ENCODE data around the gene NCCRP1. TPM values are rescaled to one million over a fixed set of nuclear protein-coding genes. Genes with fewer than 3 reads are reported as not detected.

The NCCRP1 gene
- total RNA-seq, 1 donor from 2014 or later = not detected

DNA sequence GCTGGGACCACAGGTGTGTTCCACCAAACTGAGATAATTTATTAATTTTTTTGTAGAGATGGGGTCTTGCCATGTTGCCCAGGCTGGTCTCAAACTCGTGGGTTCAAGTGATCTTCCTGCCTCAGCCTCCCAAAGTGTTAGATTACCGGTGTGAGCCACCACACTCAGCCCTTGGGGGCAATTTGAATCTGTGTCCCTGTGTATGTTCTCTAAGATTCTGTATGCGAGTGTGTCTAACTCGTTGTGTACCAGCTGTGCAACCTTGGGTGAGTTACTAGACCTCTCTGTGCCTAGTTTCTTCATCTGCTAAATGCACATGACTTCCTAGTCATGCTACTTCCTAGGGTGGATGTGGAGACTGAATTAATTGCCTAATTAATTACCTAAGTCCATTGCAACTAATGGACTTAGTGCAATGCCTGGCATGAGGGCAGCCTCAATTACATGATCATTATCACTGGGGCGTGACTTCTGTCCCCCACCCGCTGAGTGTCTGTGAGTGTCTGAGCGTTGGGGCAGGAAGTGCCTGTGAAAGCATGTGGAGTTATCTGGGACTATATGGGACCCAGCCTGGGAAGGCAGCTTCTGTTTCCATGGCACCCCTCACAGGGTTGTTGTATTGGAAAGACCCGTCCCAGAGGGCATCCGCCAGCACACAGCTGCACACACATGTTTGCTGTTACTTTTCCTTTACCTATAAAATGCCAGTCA lies 1.8 kb upstream of the NCCRP1 start:
- Mint-ChIP-seq H3K36me3 (ENCODE audit: low read depth) (no peaks in the 10 kb centered on the region), H3K4me3 (ENCODE audit: low read depth) (no peak overlapping the region), H3K4me1 (ENCODE audit: low read depth) (peaks cover 5% of the 10 kb centered on the region), H3K27ac (no peak overlapping the region), H3K9me3 (no peaks in the 10 kb centered on the region), H3K27me3 (ENCODE audit: low read depth) (peaks cover 41% of the 10 kb centered on the region)
- no peak for DNase-seq (ENCODE audit: low spot score)
- intact Hi-C loops (cut with micrococcal nuclease) = no loop called here

GRCh38 chr19:39195755-39196154 lies 1.0 kb upstream of the NCCRP1 start:
- DNase-seq (ENCODE audit: low spot score) = no peak
- H3K4me1 Mint-ChIP-seq (ENCODE audit: low read depth) = peaks cover 5% of the 10 kb centered on the region
- no peaks in the 10 kb centered on the region for H3K9me3 Mint-ChIP-seq
- intact Hi-C loops (cut with micrococcal nuclease) = no loop called here
- H3K27me3 Mint-ChIP-seq (ENCODE audit: low read depth) = peaks cover 46% of the 10 kb centered on the region
- no peak overlapping the region for H3K4me3 Mint-ChIP-seq (ENCODE audit: low read depth)
- H3K36me3 Mint-ChIP-seq (ENCODE audit: low read depth) = no peaks in the 10 kb centered on the region
- no peak overlapping the region for H3K27ac Mint-ChIP-seq

DNA sequence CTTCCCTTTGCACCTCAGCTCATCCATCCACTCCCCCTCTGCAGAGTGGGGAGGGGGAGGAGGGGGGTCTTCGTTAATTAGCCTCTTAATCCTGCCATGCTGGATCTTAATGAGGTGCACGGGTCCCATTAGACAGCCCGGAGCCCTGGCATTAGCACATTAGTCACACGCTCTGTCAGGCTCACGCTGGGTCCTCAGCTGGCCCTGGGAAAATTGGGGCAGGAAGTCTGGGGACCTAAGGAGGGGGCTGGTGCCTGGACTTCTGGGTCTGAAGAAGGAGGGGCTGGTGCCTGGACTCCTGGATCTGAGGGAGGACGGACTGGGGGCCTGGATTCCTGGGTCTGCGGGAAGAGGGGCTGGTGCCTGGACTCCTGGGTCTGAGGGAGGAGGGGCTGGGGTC lies 444 bp upstream of the NCCRP1 start:
- intact Hi-C loops (cut with micrococcal nuclease) = no loop called here
- peaks cover 48% of the 10 kb centered on the region for H3K27me3 Mint-ChIP-seq (ENCODE audit: low read depth)
- no peak for DNase-seq (ENCODE audit: low spot score)

DNA sequence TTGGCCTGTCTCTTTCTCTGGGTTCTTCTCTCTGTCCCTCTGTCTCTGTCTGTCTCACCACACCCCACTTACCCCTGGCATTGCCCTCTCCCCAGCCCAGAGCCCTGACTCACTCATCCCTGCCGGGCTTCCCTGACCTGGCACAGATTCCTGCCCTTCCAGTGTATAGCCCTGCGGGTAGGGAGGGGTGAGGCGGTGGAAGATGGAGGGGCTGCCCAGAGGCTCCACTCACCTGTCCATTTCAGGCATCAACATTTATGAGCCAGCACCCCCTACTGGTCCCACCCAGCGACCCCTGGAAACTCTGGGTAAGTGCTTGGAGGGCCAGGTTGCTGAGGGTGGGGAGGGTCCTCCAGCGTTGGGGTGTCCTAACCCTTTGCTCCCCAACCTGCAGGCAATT lies 1.0 kb downstream of the NCCRP1 start:
- H3K4me1 Mint-ChIP-seq (ENCODE audit: low read depth) = peaks cover 5% of the 10 kb centered on the region
- H3K27ac Mint-ChIP-seq = no peak overlapping the region
- H3K27me3 Mint-ChIP-seq (ENCODE audit: low read depth) = peaks cover 54% of the 10 kb centered on the region
- no peak for DNase-seq (ENCODE audit: low spot score)
- H3K9me3 Mint-ChIP-seq = no peaks in the 10 kb centered on the region
- H3K4me3 Mint-ChIP-seq (ENCODE audit: low read depth) = no peak overlapping the region
- intact Hi-C loops (cut with micrococcal nuclease) = no loop called here
- H3K36me3 Mint-ChIP-seq (ENCODE audit: low read depth) = no peaks in the 10 kb centered on the region

More for the DNA sequence above, 444 bp upstream of the NCCRP1 start:
- H3K9me3 Mint-ChIP-seq = no peaks in the 10 kb centered on the region
- H3K4me1 Mint-ChIP-seq (ENCODE audit: low read depth) = peaks cover 5% of the 10 kb centered on the region
- no peaks in the 10 kb centered on the region for H3K36me3 Mint-ChIP-seq (ENCODE audit: low read depth)
- no peak overlapping the region for H3K27ac Mint-ChIP-seq
- no peak overlapping the region for H3K4me3 Mint-ChIP-seq (ENCODE audit: low read depth)

DNA sequence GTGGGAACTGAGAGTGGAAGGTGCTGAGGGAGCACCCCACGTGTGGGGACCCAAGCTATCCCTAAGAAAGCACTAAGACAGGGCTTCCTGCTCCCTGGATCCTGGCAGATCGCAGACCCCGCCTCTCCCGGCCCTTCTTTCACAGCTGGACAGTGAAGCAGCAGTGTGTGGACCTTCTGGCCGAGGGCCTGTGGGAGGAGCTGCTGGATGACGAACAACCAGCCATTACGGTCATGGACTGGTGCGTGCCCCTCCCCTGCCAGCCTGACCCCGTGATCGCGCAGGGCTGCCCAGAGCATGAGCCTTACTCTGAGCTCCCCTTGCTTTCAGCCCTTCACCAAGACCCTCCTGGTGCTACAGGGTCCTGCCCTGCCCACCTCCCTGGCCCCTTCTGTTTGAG lies 2.3 kb downstream of the NCCRP1 start:
- intact Hi-C loops (cut with micrococcal nuclease) = no loop called here
- H3K4me3 Mint-ChIP-seq (ENCODE audit: low read depth) = no peak overlapping the region
- H3K4me1 Mint-ChIP-seq (ENCODE audit: low read depth) = peaks cover 5% of the 10 kb centered on the region
- H3K27me3 Mint-ChIP-seq (ENCODE audit: low read depth) = peaks cover 64% of the 10 kb centered on the region
- no peaks in the 10 kb centered on the region for H3K9me3 Mint-ChIP-seq
- no peak for DNase-seq (ENCODE audit: low spot score)
- H3K36me3 Mint-ChIP-seq (ENCODE audit: low read depth) = no peaks in the 10 kb centered on the region
- no peak overlapping the region for H3K27ac Mint-ChIP-seq

DNA sequence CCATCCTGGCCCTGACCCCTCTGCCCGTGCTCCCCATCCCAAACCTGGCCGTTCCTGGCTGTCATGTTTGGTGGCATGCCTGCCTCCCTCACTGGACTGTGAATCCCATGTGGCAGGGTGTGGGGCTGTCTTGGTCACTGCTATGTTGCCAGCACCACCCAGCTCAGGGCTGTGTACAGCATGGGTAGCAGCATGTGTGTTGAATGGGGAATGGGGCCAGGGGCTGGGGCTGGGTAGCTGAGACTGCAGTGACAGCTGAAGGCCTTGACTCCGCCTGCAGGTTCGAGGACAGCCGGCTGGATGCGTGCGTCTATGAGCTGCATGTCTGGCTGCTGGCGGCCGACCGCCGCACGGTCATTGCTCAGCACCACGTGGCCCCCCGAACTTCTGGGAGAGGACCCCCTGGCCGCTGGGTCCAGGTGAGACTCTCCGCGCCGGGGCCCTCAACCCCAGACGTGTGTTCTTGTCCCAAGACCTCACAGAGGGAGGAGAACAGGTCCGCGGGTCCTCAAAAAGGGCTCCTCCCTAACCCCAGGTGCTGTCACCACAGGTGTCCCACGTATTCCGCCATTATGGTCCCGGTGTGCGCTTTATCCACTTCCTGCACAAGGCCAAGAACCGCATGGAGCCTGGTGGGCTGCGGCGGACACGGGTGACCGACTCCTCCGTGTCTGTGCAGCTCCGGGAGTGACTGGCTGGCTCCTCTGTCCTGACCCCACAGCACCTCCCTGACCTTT lies 3.5 kb downstream of the NCCRP1 start:
- intact Hi-C loops (cut with micrococcal nuclease) = no loop called here
- Mint-ChIP-seq H3K27ac (no peak overlapping the region), H3K4me3 (ENCODE audit: low read depth) (no peak overlapping the region)

GRCh38 chr19:39200803-39201115 lies 4.0 kb downstream of the NCCRP1 start:
- H3K27ac Mint-ChIP-seq = no peak overlapping the region

More for the DNA sequence above, 3.5 kb downstream of the NCCRP1 start:
- H3K4me1 Mint-ChIP-seq (ENCODE audit: low read depth) = peaks cover 5% of the 10 kb centered on the region
- no peaks in the 10 kb centered on the region for H3K36me3 Mint-ChIP-seq (ENCODE audit: low read depth)
- no peaks in the 10 kb centered on the region for H3K9me3 Mint-ChIP-seq
- no peak for DNase-seq (ENCODE audit: low spot score)
- H3K27me3 Mint-ChIP-seq (ENCODE audit: low read depth) = peaks cover 67% of the 10 kb centered on the region

GRCh38 chr19:39202998-39203355 lies 6.2 kb downstream of the NCCRP1 start:
- Mint-ChIP-seq H3K4me1 (ENCODE audit: low read depth) (no peaks in the 10 kb centered on the region), H3K27ac (no peak overlapping the region), H3K27me3 (ENCODE audit: low read depth) (peaks cover 53% of the 10 kb centered on the region), H3K36me3 (ENCODE audit: low read depth) (no peaks in the 10 kb centered on the region), H3K9me3 (no peaks in the 10 kb centered on the region), H3K4me3 (ENCODE audit: low read depth) (no peak overlapping the region)
- DNase-seq (ENCODE audit: low spot score) = no peak
- intact Hi-C loops (cut with micrococcal nuclease) = no loop called here

More at GRCh38 chr19:39200803-39201115, 4.0 kb downstream of the NCCRP1 start:
- Mint-ChIP-seq H3K27me3 (ENCODE audit: low read depth) (peaks cover 67% of the 10 kb centered on the region), H3K36me3 (ENCODE audit: low read depth) (no peaks in the 10 kb centered on the region), H3K4me3 (ENCODE audit: low read depth) (no peak overlapping the region), H3K4me1 (ENCODE audit: low read depth) (peaks cover 5% of the 10 kb centered on the region), H3K9me3 (no peaks in the 10 kb centered on the region)
- no peak for DNase-seq (ENCODE audit: low spot score)
- intact Hi-C loops (cut with micrococcal nuclease) = no loop called here

GRCh38 chr19:39203372-39204341 lies 6.9 kb downstream of the NCCRP1 start, which contains the start of gene SYCN:
SYCN (minus strand) TSS chr19:39204263; CDS start chr19:39204254, 9 bp downstream.
- intact Hi-C loops (cut with micrococcal nuclease) = no loop called here
- Mint-ChIP-seq H3K36me3 (ENCODE audit: low read depth) (no peaks in the 10 kb centered on the region), H3K27ac (no peak within 1 kb of the TSS), H3K4me1 (ENCODE audit: low read depth) (no peaks in the 10 kb centered on the region), H3K27me3 (ENCODE audit: low read depth) (peaks cover 46% of the 10 kb centered on the region), H3K9me3 (no peaks in the 10 kb centered on the region), H3K4me3 (ENCODE audit: low read depth) (no peak within 1 kb of the TSS)
- no peak for DNase-seq (ENCODE audit: low spot score)

- no peak overlapping the region for H3K4me3 Mint-ChIP-seq (ENCODE audit: low read depth)
- H3K4me1 Mint-ChIP-seq (ENCODE audit: low read depth) = no peaks in the 10 kb centered on the region
- DNase-seq (ENCODE audit: low spot score) = no peak
- H3K9me3 Mint-ChIP-seq = no peaks in the 10 kb centered on the region
- no peak overlapping the region for H3K27ac Mint-ChIP-seq
- intact Hi-C loops (cut with micrococcal nuclease) = no loop called here
- H3K27me3 Mint-ChIP-seq (ENCODE audit: low read depth) = peaks cover 37% of the 10 kb centered on the region
- no peaks in the 10 kb centered on the region for H3K36me3 Mint-ChIP-seq (ENCODE audit: low read depth)
Observed at GRCh38 chr19:39205449-39205764, 8.6 kb downstream of the NCCRP1 start.

GRCh38 chr19:39206122-39206521 lies 9.4 kb downstream of the NCCRP1 start:
- Mint-ChIP-seq H3K27me3 (ENCODE audit: low read depth) (peaks cover 31% of the 10 kb centered on the region), H3K36me3 (ENCODE audit: low read depth) (no peaks in the 10 kb centered on the region), H3K9me3 (no peaks in the 10 kb centered on the region), H3K4me3 (ENCODE audit: low read depth) (no peak overlapping the region), H3K4me1 (ENCODE audit: low read depth) (no peaks in the 10 kb centered on the region), H3K27ac (no peak overlapping the region)
- no peak for DNase-seq (ENCODE audit: low spot score)
- intact Hi-C loops (cut with micrococcal nuclease) = no loop called here

GRCh38 chr19:39207293-39207836 lies 10.6 kb downstream of the NCCRP1 start:
- intact Hi-C loops (cut with micrococcal nuclease) = no loop called here
- Mint-ChIP-seq H3K4me3 (ENCODE audit: low read depth) (no peak overlapping the region), H3K36me3 (ENCODE audit: low read depth) (no peaks in the 10 kb centered on the region), H3K4me1 (ENCODE audit: low read depth) (no peaks in the 10 kb centered on the region), H3K27me3 (ENCODE audit: low read depth) (peaks cover 25% of the 10 kb centered on the region), H3K9me3 (no peaks in the 10 kb centered on the region), H3K27ac (no peak overlapping the region)
- DNase-seq (ENCODE audit: low spot score) = no peak

Measured in activated T-helper 2 cell treated with anti-CD3 and anti-CD28 coated beads, Interferon-gamma antibody, Interleukin-2, Interleukin-4, amounts not matched to agents 10 μg/mL and 5 μg/mL and 100 μg/mL, durations not matched to agents 14 hours and 24 hours and 36 hours (primary cell).